ENCODE data around the gene PHF1. TPM values are rescaled to one million over a fixed set of nuclear protein-coding genes. Genes with fewer than 3 reads are reported as not detected.

Gene PHF1
- polyA plus RNA-seq, 6 donors from 2014 or later, result 48.9 to 82.3 (median 55.5) TPM

- Mint-ChIP-seq H3K4me1 (peaks cover 11 to 14% (median 11%) of the 10 kb centered on the region in 3 donors), H3K36me3 (no peaks in the 10 kb centered on the region), H3K9me3 (no peaks in the 10 kb centered on the region), H3K27me3 (no peaks in the 10 kb centered on the region), H3K4me3 (peak overlapping the region in 1 of 8 donors; percentile 3), H3K27ac (peak overlapping the region in 1 of 6 donors; percentile 39)
- DNase-seq (no peak), ATAC-seq (ENCODE audit: low read depth in 2 of 2) (no peak)
These were observed 5.4 kb upstream of the PHF1 start for GRCh38 chr6:33405386-33405940.

- Mint-ChIP-seq H3K9me3 (no peaks in the 10 kb centered on the region), H3K27ac (no peak overlapping the region), H3K36me3 (no peaks in the 10 kb centered on the region), H3K4me1 (peaks cover 11 to 14% (median 11%) of the 10 kb centered on the region in 3 donors), H3K4me3 (peak overlapping the region in 1 of 8 donors; percentile 3), H3K27me3 (no peaks in the 10 kb centered on the region)
- DNase-seq (no peak), ATAC-seq (ENCODE audit: low read depth in 2 of 2) (no peak)
These were observed 4.7 kb upstream of the PHF1 start for GRCh38 chr6:33406126-33406525.

DNA sequence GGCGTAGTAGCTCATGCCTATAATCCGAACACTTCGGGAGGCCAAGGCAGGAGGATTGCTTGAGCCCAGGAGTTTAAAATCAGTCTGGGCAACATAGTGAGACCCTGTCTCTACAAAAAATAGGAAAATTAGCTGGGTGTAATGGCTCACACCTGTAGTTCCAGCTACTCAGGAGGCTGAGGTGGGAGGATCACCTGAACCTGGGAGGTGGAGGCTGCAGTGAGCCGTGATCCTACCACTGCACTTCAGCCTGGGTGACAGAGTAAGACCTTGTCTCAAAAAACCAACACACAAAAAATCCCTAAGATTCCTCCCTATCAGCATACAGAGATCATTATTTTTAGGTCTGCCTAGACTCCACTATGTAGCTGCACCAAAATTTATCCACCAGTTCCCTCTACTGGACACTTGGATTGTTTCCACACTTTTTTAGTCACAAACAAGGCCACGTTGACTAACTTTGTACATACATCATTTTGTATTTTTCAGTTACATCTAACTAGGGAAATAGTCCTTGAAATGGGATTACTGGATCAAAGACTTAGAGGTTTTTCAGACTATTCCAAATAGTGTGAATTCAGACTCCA is 3.6 kb upstream of the PHF1 start:
- no peaks in the 10 kb centered on the region for H3K9me3 Mint-ChIP-seq
- no peak overlapping the region for H3K27ac Mint-ChIP-seq
- H3K4me3 Mint-ChIP-seq, result peak overlapping the region in 1 of 8 donors; percentile 21
- H3K4me1 Mint-ChIP-seq, result peaks cover 17 to 22% (median 18%) of the 10 kb centered on the region in 3 donors
- DNase-seq (no peak), ATAC-seq (ENCODE audit: low read depth in 2 of 2) (no peak)
- no peaks in the 10 kb centered on the region for H3K27me3 Mint-ChIP-seq
- no peaks in the 10 kb centered on the region for H3K36me3 Mint-ChIP-seq

- H3K27me3 Mint-ChIP-seq, result no peaks in the 10 kb centered on the region
- DNase-seq (peak; percentile 97), ATAC-seq (ENCODE audit: low read depth in 2 of 2) (peak; percentile 76 to 77)
- peak overlapping the region; percentile 80 to 96 (median 90) for H3K4me3 Mint-ChIP-seq
- H3K27ac Mint-ChIP-seq, result peak overlapping the region; percentile 98 to 99 (median 99)
- H3K9me3 Mint-ChIP-seq, result no peaks in the 10 kb centered on the region
- peaks cover 44 to 51% (median 47%) of the 10 kb centered on the region in 3 donors for H3K4me1 Mint-ChIP-seq
- H3K36me3 Mint-ChIP-seq, result peaks cover 0 to 20% of the 10 kb centered on the region in 2 donors
These were observed 634 bp upstream of the PHF1 start for GRCh38 chr6:33410050-33410710.

GRCh38 chr6:33411632-33412005 is 805 bp downstream of the PHF1 start:
- Mint-ChIP-seq H3K27me3 (no peaks in the 10 kb centered on the region), H3K9me3 (no peaks in the 10 kb centered on the region), H3K4me3 (peak overlapping the region; percentile 80 to 94 (median 88)), H3K4me1 (peaks cover 58 to 64% (median 62%) of the 10 kb centered on the region in 3 donors), H3K36me3 (peaks cover 0 to 32% of the 10 kb centered on the region in 2 donors), H3K27ac (peak overlapping the region; percentile 60 to 99 (median 96))
- DNase-seq (no peak), ATAC-seq (ENCODE audit: low read depth in 2 of 2) (no peak)

DNA sequence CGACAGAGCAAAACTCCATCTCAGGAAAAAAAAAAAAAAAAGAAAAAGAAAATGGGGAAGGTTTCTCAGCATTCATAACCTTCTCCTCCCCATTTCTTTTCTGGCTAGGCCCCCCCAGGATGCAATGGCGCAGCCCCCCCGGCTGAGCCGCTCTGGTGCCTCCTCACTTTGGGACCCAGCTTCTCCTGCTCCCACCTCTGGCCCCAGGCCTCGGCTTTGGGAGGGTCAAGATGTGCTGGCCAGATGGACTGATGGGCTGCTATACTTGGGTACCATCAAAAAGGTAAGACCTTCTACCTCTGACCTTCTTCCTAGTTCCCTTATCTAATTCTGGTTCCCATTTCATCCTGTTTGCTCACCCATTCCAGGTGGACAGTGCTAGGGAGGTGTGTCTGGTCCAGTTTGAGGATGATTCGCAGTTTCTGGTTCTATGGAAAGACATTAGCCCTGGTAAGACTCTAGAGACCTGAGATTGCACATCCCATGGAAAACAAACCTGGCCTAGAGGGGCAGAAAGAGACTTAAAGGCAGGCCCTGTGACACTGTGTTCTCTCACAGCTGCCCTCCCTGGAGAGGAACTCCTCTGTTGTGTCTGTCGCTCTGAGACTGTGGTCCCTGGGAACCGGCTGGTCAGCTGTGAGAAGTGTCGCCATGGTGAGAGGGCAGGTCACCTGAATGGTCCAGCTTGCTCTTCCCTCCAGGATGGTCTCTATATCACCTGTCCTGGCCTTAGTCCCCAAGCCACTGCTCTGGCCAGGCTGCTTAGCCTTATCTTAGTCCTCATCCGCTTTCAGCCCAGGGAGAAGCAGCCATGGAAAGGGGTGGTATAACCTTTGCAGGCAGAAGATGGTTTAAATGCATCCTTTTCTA is 1.6 kb downstream of the PHF1 start:
- H3K27ac Mint-ChIP-seq, result peak overlapping the region; percentile 53 to 99 (median 94)
- no peaks in the 10 kb centered on the region for H3K9me3 Mint-ChIP-seq
- peak overlapping the region; percentile 80 to 94 (median 88) for H3K4me3 Mint-ChIP-seq
- peaks cover 0 to 32% of the 10 kb centered on the region in 2 donors for H3K36me3 Mint-ChIP-seq
- no peak for DNase-seq
- H3K4me1 Mint-ChIP-seq, result peaks cover 65 to 71% (median 69%) of the 10 kb centered on the region in 3 donors
- no peak for ATAC-seq (ENCODE audit: low read depth in 2 of 2)
- H3K27me3 Mint-ChIP-seq, result no peaks in the 10 kb centered on the region

- Mint-ChIP-seq H3K27ac (peak overlapping the region in 5 of 6 donors; percentile 88 to 99 (median 90)), H3K27me3 (peaks cover 0 to 4% (median 3%) of the 10 kb centered on the region in 3 donors), H3K36me3 (peaks cover 0 to 36% of the 10 kb centered on the region in 2 donors), H3K4me1 (peaks cover 71 to 81% (median 75%) of the 10 kb centered on the region in 3 donors), H3K4me3 (peak overlapping the region; percentile 58 to 94 (median 77)), H3K9me3 (no peaks in the 10 kb centered on the region)
- ATAC-seq (ENCODE audit: low read depth in 2 of 2) (no peak), DNase-seq (no peak)
These were observed 2.7 kb downstream of the PHF1 start for GRCh38 chr6:33413241-33414120.

- Mint-ChIP-seq H3K36me3 (peaks cover 0 to 38% of the 10 kb centered on the region in 2 donors), H3K27ac (peak overlapping the region in 5 of 6 donors; percentile 85 to 99 (median 94)), H3K27me3 (peaks cover 0 to 4% (median 4%) of the 10 kb centered on the region in 3 donors), H3K9me3 (no peaks in the 10 kb centered on the region), H3K4me1 (peaks cover 69 to 83% (median 71%) of the 10 kb centered on the region in 3 donors), H3K4me3 (peak overlapping the region in 7 of 8 donors; percentile 19 to 89 (median 68))
- no peak for ATAC-seq (ENCODE audit: low read depth in 2 of 2)
- DNase-seq, result peak; percentile 59
These were observed 3.9 kb downstream of the PHF1 start for GRCh38 chr6:33414592-33415271.

DNA sequence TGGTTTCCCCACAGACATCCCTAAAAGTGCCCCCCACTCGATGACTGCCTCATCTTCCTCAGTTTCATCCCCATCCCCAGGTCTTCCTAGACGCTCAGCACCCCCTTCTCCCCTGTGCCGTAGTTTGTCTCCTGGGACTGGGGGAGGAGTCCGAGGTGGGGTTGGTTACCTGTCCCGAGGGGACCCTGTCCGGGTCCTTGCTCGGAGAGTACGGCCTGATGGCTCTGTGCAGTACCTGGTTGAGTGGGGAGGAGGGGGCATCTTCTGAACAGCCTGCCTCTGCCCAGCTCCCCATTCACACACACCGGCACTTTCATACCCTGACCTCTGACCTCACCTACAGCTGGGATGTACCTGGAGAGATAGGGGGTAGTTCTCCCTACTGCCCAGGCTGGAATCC is 5.0 kb downstream of the PHF1 start:
- H3K36me3 Mint-ChIP-seq, result peaks cover 0 to 38% of the 10 kb centered on the region in 2 donors
- H3K9me3 Mint-ChIP-seq, result no peaks in the 10 kb centered on the region
- H3K4me3 Mint-ChIP-seq, result peak overlapping the region in 7 of 8 donors; percentile 23 to 89 (median 53)
- H3K27me3 Mint-ChIP-seq, result peaks cover 2 to 4% (median 4%) of the 10 kb centered on the region in 3 donors
- no peak for DNase-seq
- no peak for ATAC-seq (ENCODE audit: low read depth in 2 of 2)
- H3K4me1 Mint-ChIP-seq, result peaks cover 64 to 82% (median 67%) of the 10 kb centered on the region in 3 donors
- H3K27ac Mint-ChIP-seq, result peak overlapping the region in 5 of 6 donors; percentile 27 to 99 (median 98)

DNA sequence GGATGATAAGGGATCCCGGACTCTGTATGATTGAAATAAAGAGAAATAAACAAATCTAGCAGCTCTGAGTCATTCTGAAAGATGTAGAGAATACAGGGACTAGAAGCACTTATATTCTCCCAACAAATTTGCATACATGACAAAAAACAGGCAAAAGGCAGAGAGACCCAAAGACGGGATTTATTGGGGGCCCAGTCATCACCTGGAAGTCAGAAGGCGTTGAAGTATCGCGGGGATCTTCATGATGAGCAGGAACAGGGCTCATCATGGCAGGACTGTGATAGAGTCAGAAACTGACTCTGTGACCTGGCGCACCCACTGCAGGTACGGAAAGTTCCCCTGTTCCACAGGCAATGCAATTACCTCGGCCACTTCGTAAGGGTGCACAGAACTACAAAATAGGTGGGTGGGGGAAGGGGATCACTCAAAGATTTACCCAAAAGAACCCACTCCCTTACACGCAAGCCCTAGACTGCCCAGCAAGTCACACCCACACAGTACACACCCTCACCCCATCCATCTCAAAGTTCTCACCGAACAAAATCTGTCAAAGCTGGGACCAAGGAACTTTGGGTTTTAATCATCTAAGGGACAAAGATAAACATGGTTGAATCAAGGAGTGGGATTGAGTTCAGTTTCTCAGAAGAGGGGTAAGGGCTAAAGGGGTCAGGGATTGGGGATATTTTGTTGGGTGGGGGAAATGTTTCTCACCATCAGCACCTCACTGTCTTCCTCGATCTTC is 5.7 kb downstream of the PHF1 start:
- Mint-ChIP-seq H3K36me3 (peaks cover 0 to 38% of the 10 kb centered on the region in 2 donors), H3K27me3 (peaks cover 4 to 10% (median 8%) of the 10 kb centered on the region in 3 donors), H3K9me3 (no peaks in the 10 kb centered on the region), H3K4me3 (peak overlapping the region; percentile 84 to 95 (median 92)), H3K27ac (peak overlapping the region; percentile 69 to 99 (median 98)), H3K4me1 (peaks cover 61 to 79% (median 62%) of the 10 kb centered on the region in 3 donors)
- no peak for DNase-seq
- no peak for ATAC-seq (ENCODE audit: low read depth in 2 of 2)

- peaks cover 4 to 12% (median 8%) of the 10 kb centered on the region in 3 donors for H3K27me3 Mint-ChIP-seq
- no peaks in the 10 kb centered on the region for H3K9me3 Mint-ChIP-seq
- H3K27ac Mint-ChIP-seq, result peak overlapping the region; percentile 98 to 99 (median 98)
- peaks cover 0 to 38% of the 10 kb centered on the region in 2 donors for H3K36me3 Mint-ChIP-seq
- no peak for ATAC-seq (ENCODE audit: low read depth in 2 of 2)
- no peak for DNase-seq
- H3K4me3 Mint-ChIP-seq, result peak overlapping the region; percentile 84 to 95 (median 92)
- peaks cover 57 to 73% (median 59%) of the 10 kb centered on the region in 3 donors for H3K4me1 Mint-ChIP-seq
These were observed 6.5 kb downstream of the PHF1 start for GRCh38 chr6:33417128-33417902.

Measured in naive B cell (primary cell).